Measurements from ENCODE around the gene LIPH. TPM values are rescaled to one million over a fixed set of nuclear protein-coding genes. Genes with fewer than 3 reads are reported as not detected.

Gene LIPH
- total RNA-seq, 1 donor from 2014 or later = not detected

- Histone ChIP-seq H3K4me2 (no peak overlapping the region), H3F3A (ENCODE audit: low read depth) (no peaks in the 10 kb centered on the region), H3K9me3 (ENCODE audit: low read depth) (no peaks in the 10 kb centered on the region), H3K4me3 (no peak overlapping the region), H3K36me3 (no peaks in the 10 kb centered on the region), H3K27ac (no peak overlapping the region), H3K79me2 (ENCODE audit: low read depth) (no peaks in the 10 kb centered on the region), H4K20me1 (ENCODE audit: low read depth) (no peaks in the 10 kb centered on the region), H3K4me1 (no peaks in the 10 kb centered on the region), H3K9ac (no peak overlapping the region), H3K27me3 (no peaks in the 10 kb centered on the region), H2AFZ (replicated peaks) (no peak overlapping the region)
- TF ChIP-seq EZH2 (IDR thresholded peaks at IDR 0.05) (no peak), EZH2phosphoT487 (IDR thresholded peaks at IDR 0.05) (no peak)
- TF ChIP-seq, protein P1, sequence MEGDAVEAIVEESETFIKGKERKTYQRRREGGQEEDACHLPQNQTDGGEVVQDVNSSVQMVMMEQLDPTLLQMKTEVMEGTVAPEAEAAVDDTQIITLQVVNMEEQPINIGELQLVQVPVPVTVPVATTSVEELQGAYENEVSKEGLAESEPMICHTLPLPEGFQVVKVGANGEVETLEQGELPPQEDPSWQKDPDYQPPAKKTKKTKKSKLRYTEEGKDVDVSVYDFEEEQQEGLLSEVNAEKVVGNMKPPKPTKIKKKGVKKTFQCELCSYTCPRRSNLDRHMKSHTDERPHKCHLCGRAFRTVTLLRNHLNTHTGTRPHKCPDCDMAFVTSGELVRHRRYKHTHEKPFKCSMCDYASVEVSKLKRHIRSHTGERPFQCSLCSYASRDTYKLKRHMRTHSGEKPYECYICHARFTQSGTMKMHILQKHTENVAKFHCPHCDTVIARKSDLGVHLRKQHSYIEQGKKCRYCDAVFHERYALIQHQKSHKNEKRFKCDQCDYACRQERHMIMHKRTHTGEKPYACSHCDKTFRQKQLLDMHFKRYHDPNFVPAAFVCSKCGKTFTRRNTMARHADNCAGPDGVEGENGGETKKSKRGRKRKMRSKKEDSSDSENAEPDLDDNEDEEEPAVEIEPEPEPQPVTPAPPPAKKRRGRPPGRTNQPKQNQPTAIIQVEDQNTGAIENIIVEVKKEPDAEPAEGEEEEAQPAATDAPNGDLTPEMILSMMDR (IDR thresholded peaks at IDR 0.05) = no peak
- H3K36me3 Mint-ChIP-seq = no peaks in the 10 kb centered on the region
- H3K4me1 Mint-ChIP-seq = peaks cover 7% of the 10 kb centered on the region
- no peaks in the 10 kb centered on the region for H3K9me3 Mint-ChIP-seq
- no peak overlapping the region for H3K4me3 Mint-ChIP-seq
- no peaks in the 10 kb centered on the region for H3K27me3 Mint-ChIP-seq (ENCODE audit: insufficient read depth, low read depth)
- DNase-seq (ENCODE audit: low spot score) = no peak
- no peak overlapping the region for H3K27ac Mint-ChIP-seq
These were observed 3.3 kb downstream of the LIPH start for GRCh38 chr3:185549122-185549521.

GRCh38 chr3:185540695-185541094 lies 11.7 kb downstream of the LIPH start:
- Histone ChIP-seq H2AFZ (replicated peaks) (no peak overlapping the region), H3F3A (ENCODE audit: low read depth) (no peaks in the 10 kb centered on the region), H3K27ac (no peak overlapping the region), H3K9me3 (ENCODE audit: low read depth) (no peaks in the 10 kb centered on the region), H4K20me1 (ENCODE audit: low read depth) (no peaks in the 10 kb centered on the region), H3K4me2 (no peak overlapping the region), H3K4me1 (no peaks in the 10 kb centered on the region), H3K79me2 (ENCODE audit: low read depth) (no peaks in the 10 kb centered on the region), H3K4me3 (no peak overlapping the region), H3K36me3 (no peaks in the 10 kb centered on the region), H3K9ac (no peak overlapping the region), H3K27me3 (no peaks in the 10 kb centered on the region)
- DNase-seq (ENCODE audit: low spot score) = no peak
- H3K27me3 Mint-ChIP-seq (ENCODE audit: insufficient read depth, low read depth) = peaks cover 2% of the 10 kb centered on the region
- peaks cover 7% of the 10 kb centered on the region for H3K4me1 Mint-ChIP-seq
- H3K27ac Mint-ChIP-seq = no peak overlapping the region
- TF ChIP-seq EZH2 (IDR thresholded peaks at IDR 0.05) (no peak), EZH2phosphoT487 (IDR thresholded peaks at IDR 0.05) (no peak)
- TF ChIP-seq, protein P1 (IDR thresholded peaks at IDR 0.05) = no peak
- no peaks in the 10 kb centered on the region for H3K9me3 Mint-ChIP-seq
- no peaks in the 10 kb centered on the region for H3K36me3 Mint-ChIP-seq
- H3K4me3 Mint-ChIP-seq = no peak overlapping the region

GRCh38 chr3:185539934-185540333 lies 12.5 kb downstream of the LIPH start:
- no peaks in the 10 kb centered on the region for H3K9me3 ChIP-seq (ENCODE audit: low read depth)
- DNase-seq (ENCODE audit: low spot score) = no peak
- no peak overlapping the region for H3K27ac ChIP-seq
- Mint-ChIP-seq H3K27me3 (ENCODE audit: insufficient read depth, low read depth) (peaks cover 2% of the 10 kb centered on the region), H3K4me3 (no peak overlapping the region), H3K4me1 (peaks cover 7% of the 10 kb centered on the region), H3K36me3 (no peaks in the 10 kb centered on the region), H3K9me3 (no peaks in the 10 kb centered on the region), H3K27ac (no peak overlapping the region)
- no peak overlapping the region for H3K4me2 ChIP-seq
- no peaks in the 10 kb centered on the region for H3K27me3 ChIP-seq
- no peaks in the 10 kb centered on the region for H3K4me1 ChIP-seq
- no peak overlapping the region for H2AFZ ChIP-seq (replicated peaks)
- no peak overlapping the region for H3K9ac ChIP-seq
- H3F3A ChIP-seq (ENCODE audit: low read depth) = no peaks in the 10 kb centered on the region
- H4K20me1 ChIP-seq (ENCODE audit: low read depth) = no peaks in the 10 kb centered on the region
- TF ChIP-seq EZH2phosphoT487 (IDR thresholded peaks at IDR 0.05) (no peak), EZH2 (IDR thresholded peaks at IDR 0.05) (no peak)
- TF ChIP-seq, protein P1 (IDR thresholded peaks at IDR 0.05) = no peak
- H3K79me2 ChIP-seq (ENCODE audit: low read depth) = no peaks in the 10 kb centered on the region
- no peaks in the 10 kb centered on the region for H3K36me3 ChIP-seq
- H3K4me3 ChIP-seq = no peak overlapping the region
